HepG2 (cell line): ENCODE measurements around the gene COBLL1. TPM values are rescaled to one million over a fixed set of nuclear protein-coding genes. Genes with fewer than 3 reads are reported as not detected.

Source experiments
- ETS1 ChIP-seq: sonication (generic); formaldehyde crosslinking; IDR thresholded peaks from 2 replicates; pipeline ENCODE4 v1.4.0; 2020; ENCODE audit warnings: missing genetic modification reagents
- IKZF4 ChIP-seq: sonication (generic); formaldehyde crosslinking; IDR thresholded peaks from 2 replicates; pipeline ENCODE4 v1.5.1; 2020; ENCODE audit warnings: borderline replicate concordance, mild to moderate bottlenecking, low read depth, missing genetic modification reagents; ENCODE audit errors: not compliant biosample characterization
- KDM2A ChIP-seq: sonication (generic); formaldehyde crosslinking; IDR thresholded peaks from 2 replicates; pipeline ENCODE4 v1.4.0; 2020; ENCODE audit warnings: low read depth, missing genetic modification reagents, borderline replicate concordance
- MAFG ChIP-seq: sonication (generic); formaldehyde crosslinking; IDR thresholded peaks from 2 replicates; pipeline ENCODE4 v1.5.1; 2020; ENCODE audit warnings: mild to moderate bottlenecking, missing genetic modification reagents
- POLR2AphosphoS2 ChIP-seq: IDR thresholded peaks from 2 replicates; pipeline ENCODE4 v1.6.1; 2011; ENCODE audit warnings: low read depth, low read length, improper control_type of control experiment
- RARG ChIP-seq: sonication (generic); formaldehyde crosslinking; IDR thresholded peaks from 2 replicates; pipeline ENCODE4 v1.4.0; 2020; ENCODE audit warnings: low read depth, mild to moderate bottlenecking, missing genetic modification reagents
- RCOR2 ChIP-seq: IDR thresholded peaks from 2 replicates; pipeline ENCODE4 v1.6.1; 2016; ENCODE audit warnings: missing biosample characterization, missing genetic modification reagents
- SKI ChIP-seq: fragments of 450-650 bp; IDR thresholded peaks from one replicate; pipeline ENCODE4 v1.6.1; 2018; ENCODE audit warnings: mild to moderate bottlenecking; ENCODE audit not compliant: partially characterized antibody
- TFDP2 ChIP-seq: sonication (generic); formaldehyde crosslinking; IDR thresholded peaks from 2 replicates; pipeline ENCODE4 v1.4.0; 2020; ENCODE audit warnings: missing genetic modification reagents
- YY1 ChIP-seq: IDR thresholded peaks from 2 replicates; pipeline ENCODE4 v1.6.1; 2011; ENCODE audit warnings: low read length, low read depth, moderate library complexity, mild to moderate bottlenecking; ENCODE audit not compliant: insufficient read depth, insufficient replicate concordance
- ZNF101 ChIP-seq: sonication (generic); formaldehyde crosslinking; IDR thresholded peaks from 2 replicates; pipeline ENCODE4 v1.4.0; 2020; ENCODE audit warnings: mild to moderate bottlenecking, low read depth, missing genetic modification reagents, borderline replicate concordance
- ZNF138 ChIP-seq: sonication (generic); formaldehyde crosslinking; IDR thresholded peaks from 2 replicates; pipeline ENCODE4 v1.5.0; 2020; ENCODE audit warnings: mild to moderate bottlenecking, low read depth, missing genetic modification reagents
- ZNF292 ChIP-seq: sonication (generic); formaldehyde crosslinking; IDR thresholded peaks from 2 replicates; pipeline ENCODE4 v1.8.1; 2022; ENCODE audit warnings: mild to moderate bottlenecking, low read depth, missing genetic modification reagents, borderline replicate concordance
- ZNF543 ChIP-seq: sonication (generic); formaldehyde crosslinking; IDR thresholded peaks from 2 replicates; pipeline ENCODE4 v1.4.0; 2020; ENCODE audit warnings: mild to moderate bottlenecking, missing genetic modification reagents
- ZNF639 ChIP-seq: conservative IDR thresholded peaks from 2 replicates; pipeline ENCODE4 v1.6.1; 2018; ENCODE audit warnings: missing genetic modification reagents
- ZNF724P ChIP-seq: sonication (generic); formaldehyde crosslinking; IDR thresholded peaks from 2 replicates; pipeline ENCODE4 v1.8.0; 2022; ENCODE audit warnings: missing genetic modification reagents, borderline replicate concordance
- polyA plus RNA-seq, 8 experiments: library from polyadenylated mRNA; depleted of rRNA in 3 of 8; stranded (reverse) in 7 of 8; unstranded in 1 of 8; fragments of >200 nt; fragmentation: Illumina TruSeq in 4 of 8; extraction: Trizol in 4 of 8; gene quantifications; 2 replicates each; pipeline versions ENCODE4 v1.2.1 to v1.2.3, GENCODE V29; 2011 to 2016; ENCODE audit warnings: low read depth in 4 of 8, missing spikeins in 1 of 8, mixed read lengths in 1 of 8; ENCODE audit not compliant: insufficient read depth in 1 of 8
- total RNA-seq, 5 experiments: library from RNA; depleted of rRNA; stranded (reverse); fragments of >200 nt; fragmentation: Illumina TruSeq; extraction: Trizol; gene quantifications; 2 replicates each; pipeline ENCODE4 v1.2.3, GENCODE V29; 2016; ENCODE audit warnings: low read depth in 1 of 5
- TF ChIP-seq, protein P1 (sequence below): sonication (generic); formaldehyde crosslinking; IDR thresholded peaks from 2 replicates; pipeline ENCODE4 v1.5.0; 2020; ENCODE audit warnings: missing genetic modification reagents
- TF ChIP-seq, protein P2 (sequence below): IDR thresholded peaks from 2 replicates; pipeline ENCODE4 v1.6.1; 2016; ENCODE audit warnings: control low read depth
- TF ChIP-seq, protein P3 (sequence below): IDR thresholded peaks from 2 replicates; pipeline ENCODE4 v1.6.1; 2018; ENCODE audit warnings: missing genetic modification reagents
- TF ChIP-seq, protein P4 (sequence below): sonication (generic); formaldehyde crosslinking; IDR thresholded peaks from 2 replicates; pipeline ENCODE4 v1.8.0; 2022; ENCODE audit warnings: low read depth, missing genetic modification reagents
- TF ChIP-seq, protein P5 (sequence below): sonication (generic); formaldehyde crosslinking; IDR thresholded peaks from 2 replicates; pipeline ENCODE4 v1.4.0; 2020; ENCODE audit warnings: missing genetic modification reagents

The COBLL1 gene
- total and polyA plus RNA-seq, 2 of the 13 experiments (the other 11 are each of a cell fraction or from before 2014, with no cell fraction given): 32.6 to 86.8 TPM

DNA sequence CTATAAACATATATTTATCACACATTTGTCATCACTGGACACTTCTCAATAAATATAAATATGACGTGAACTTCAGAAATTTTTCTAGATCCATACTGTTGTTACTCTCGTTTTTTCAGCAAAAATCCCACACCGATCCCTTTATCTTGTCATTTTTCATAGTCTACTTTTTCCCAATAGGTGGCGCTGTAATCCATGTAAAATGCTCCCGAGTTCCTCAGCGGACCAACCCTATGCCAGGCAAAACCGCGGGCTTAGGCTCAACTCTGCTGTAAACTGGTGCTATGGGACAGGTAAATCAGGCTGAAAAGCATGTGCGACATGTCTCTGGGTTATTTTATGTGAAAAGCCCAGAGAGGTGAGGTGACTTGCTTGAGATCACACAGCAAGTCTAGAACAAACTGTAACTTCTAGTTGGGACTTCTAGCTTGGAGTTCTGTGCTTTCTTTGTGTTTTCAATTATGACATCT lies 104.0 kb downstream of the COBLL1 start (continued):
- no peak for TF ChIP-seq IKZF4
- no peak; the same call in 1 of the 2 replicates for TF ChIP-seq ZNF292 (CRISPR knock-in tag)
- TF ChIP-seq ZNF138 (CRISPR knock-in tag): no peak
- no peak for TF ChIP-seq ZNF543 (CRISPR knock-in tag)
- peak; percentile 70 for TF ChIP-seq TFDP2 (CRISPR knock-in tag)
- TF ChIP-seq, protein P1, sequence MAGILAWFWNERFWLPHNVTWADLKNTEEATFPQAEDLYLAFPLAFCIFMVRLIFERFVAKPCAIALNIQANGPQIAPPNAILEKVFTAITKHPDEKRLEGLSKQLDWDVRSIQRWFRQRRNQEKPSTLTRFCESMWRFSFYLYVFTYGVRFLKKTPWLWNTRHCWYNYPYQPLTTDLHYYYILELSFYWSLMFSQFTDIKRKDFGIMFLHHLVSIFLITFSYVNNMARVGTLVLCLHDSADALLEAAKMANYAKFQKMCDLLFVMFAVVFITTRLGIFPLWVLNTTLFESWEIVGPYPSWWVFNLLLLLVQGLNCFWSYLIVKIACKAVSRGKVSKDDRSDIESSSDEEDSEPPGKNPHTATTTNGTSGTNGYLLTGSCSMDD (CRISPR knock-in tag): no peak
- no peak for TF ChIP-seq ETS1 (CRISPR knock-in tag)
- no peak for TF ChIP-seq MAFG
- TF ChIP-seq, protein P2, sequence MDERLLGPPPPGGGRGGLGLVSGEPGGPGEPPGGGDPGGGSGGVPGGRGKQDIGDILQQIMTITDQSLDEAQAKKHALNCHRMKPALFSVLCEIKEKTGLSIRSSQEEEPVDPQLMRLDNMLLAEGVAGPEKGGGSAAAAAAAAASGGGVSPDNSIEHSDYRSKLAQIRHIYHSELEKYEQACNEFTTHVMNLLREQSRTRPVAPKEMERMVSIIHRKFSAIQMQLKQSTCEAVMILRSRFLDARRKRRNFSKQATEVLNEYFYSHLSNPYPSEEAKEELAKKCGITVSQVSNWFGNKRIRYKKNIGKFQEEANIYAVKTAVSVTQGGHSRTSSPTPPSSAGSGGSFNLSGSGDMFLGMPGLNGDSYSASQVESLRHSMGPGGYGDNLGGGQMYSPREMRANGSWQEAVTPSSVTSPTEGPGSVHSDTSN (CRISPR knock-in tag): no peak
- TF ChIP-seq ZNF639 (CRISPR knock-in tag): no peak
- TF ChIP-seq POLR2AphosphoS2: no peak
- TF ChIP-seq, protein P3, sequence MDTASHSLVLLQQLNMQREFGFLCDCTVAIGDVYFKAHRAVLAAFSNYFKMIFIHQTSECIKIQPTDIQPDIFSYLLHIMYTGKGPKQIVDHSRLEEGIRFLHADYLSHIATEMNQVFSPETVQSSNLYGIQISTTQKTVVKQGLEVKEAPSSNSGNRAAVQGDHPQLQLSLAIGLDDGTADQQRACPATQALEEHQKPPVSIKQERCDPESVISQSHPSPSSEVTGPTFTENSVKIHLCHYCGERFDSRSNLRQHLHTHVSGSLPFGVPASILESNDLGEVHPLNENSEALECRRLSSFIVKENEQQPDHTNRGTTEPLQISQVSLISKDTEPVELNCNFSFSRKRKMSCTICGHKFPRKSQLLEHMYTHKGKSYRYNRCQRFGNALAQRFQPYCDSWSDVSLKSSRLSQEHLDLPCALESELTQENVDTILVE (CRISPR knock-in tag): no peak
- no peak for TF ChIP-seq ZNF101 (CRISPR knock-in tag)
- no peak for TF ChIP-seq ZNF724P (CRISPR knock-in tag)
- TF ChIP-seq, protein P4, sequence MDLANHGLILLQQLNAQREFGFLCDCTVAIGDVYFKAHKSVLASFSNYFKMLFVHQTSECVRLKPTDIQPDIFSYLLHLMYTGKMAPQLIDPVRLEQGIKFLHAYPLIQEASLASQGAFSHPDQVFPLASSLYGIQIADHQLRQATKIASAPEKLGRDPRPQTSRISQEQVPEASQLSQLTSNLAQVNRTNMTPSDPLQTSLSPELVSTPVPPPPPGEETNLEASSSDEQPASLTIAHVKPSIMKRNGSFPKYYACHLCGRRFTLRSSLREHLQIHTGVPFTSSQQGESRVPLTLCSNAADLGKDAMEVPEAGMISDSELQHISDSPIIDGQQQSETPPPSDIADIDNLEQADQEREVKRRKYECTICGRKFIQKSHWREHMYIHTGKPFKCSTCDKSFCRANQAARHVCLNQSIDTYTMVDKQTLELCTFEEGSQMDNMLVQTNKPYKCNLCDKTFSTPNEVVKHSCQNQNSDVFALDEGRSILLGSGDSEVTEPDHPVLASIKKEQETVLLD (CRISPR knock-in tag): no peak
- TF ChIP-seq RCOR2 (CRISPR knock-in tag): peak; percentile 97
- TF ChIP-seq SKI: no peak
- TF ChIP-seq RARG: no peak
- peak; percentile 77 for TF ChIP-seq KDM2A
- TF ChIP-seq YY1: no peak
- TF ChIP-seq, protein P5, sequence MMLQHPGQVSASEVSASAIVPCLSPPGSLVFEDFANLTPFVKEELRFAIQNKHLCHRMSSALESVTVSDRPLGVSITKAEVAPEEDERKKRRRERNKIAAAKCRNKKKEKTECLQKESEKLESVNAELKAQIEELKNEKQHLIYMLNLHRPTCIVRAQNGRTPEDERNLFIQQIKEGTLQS: no peak
